Pancreas (tissue), 10 donors: ENCODE measurements around the gene HDC. TPM values are rescaled to one million over a fixed set of nuclear protein-coding genes. Genes with fewer than 3 reads are reported as not detected.

Experiments used
- ATAC-seq, 4 donors: fragments of 200-7000 bp; cut with Tn5 transposase; one replicate each; pipeline versions ENCODE4 v1.8.0 to v1.9.1; 2020; ENCODE audit warnings: mild to moderate bottlenecking in 4 of 4, moderate library complexity in 4 of 4
- DNase-seq, 6 donors: peaks; one replicate each; pipeline ENCODE4 v3.0.0-alpha.2; 2020
- FAIRE-seq: peaks from 2 replicates; lab custom pipeline; 2012; peaks lifted over from hg19 to GRCh38; lab: Jason Lieb, UNC
- H3K27ac ChIP-seq, 4 donors: fragments of 200-600 bp; sonication (generic); 1 replicate in 3 of 4; 2 replicates in 1 of 4; pipeline versions ENCODE4 v1.5.0 to v1.8.0; 2020
- H3K27me3 ChIP-seq, 4 donors: fragments of 200-600 bp; one replicate each; pipeline ENCODE4 v1.8.0; 2021
- H3K36me3 ChIP-seq, 3 donors: fragments of 200-600 bp; sonication (generic) in 1 of 3; one replicate each; pipeline versions ENCODE4 v1.5.0 to v1.8.0; 2020 to 2021
- H3K4me1 ChIP-seq, 3 donors: fragments of 200-600 bp; one replicate each; pipeline ENCODE4 v1.8.0; 2021
- H3K4me3 ChIP-seq, 4 donors: fragments of 200-600 bp; sonication (generic) in 2 of 4; one replicate each; pipeline versions ENCODE4 v1.5.0 to v1.8.0; 2020 to 2021
- H3K9me3 ChIP-seq, 4 donors: fragments of 200-600 bp; one replicate each; pipeline ENCODE4 v1.8.0; 2021
- WGBS, 2 donors: extraction: QIAGEN DNeasy Blood & Tissue Kit; methylation state at CpG; one replicate each; pipeline ENCODE4 v1.1.7; 2013; 5-methylcytosine and 5-hydroxymethylcytosine counted together
- intact Hi-C, 3 donors: fragments of 100-400 bp; cut with DNase I; formaldehyde crosslinking; loops; one replicate each; pipeline versions ENCODE4 v1.11.1 to v1.14.2; 2022
- polyA plus RNA-seq, 2 donors: library from polyadenylated mRNA; stranded (reverse); fragments of 200-250 nt; gene quantifications; one replicate each; pipeline ENCODE4 v1.2.3, GENCODE V29; 2013
- total RNA-seq, 6 donors: library from RNA; stranded (reverse); fragmentation: NEBNext Ultra II Directional in 4 of 6; extraction: Animal tissue kit (Norgen Biotek cat#: 25700) in 4 of 6; gene quantifications; one replicate each; pipeline versions ENCODE4 v1.2.1 to v1.2.4, GENCODE V29; 2021 to 2023
- TF ChIP-seq, protein P1 (sequence below), 4 donors: fragments of 200-600 bp; sonication (generic) in 3 of 4; IDR thresholded peaks; one replicate each; pipeline versions ENCODE4 v1.5.0 to v1.8.0; 2021; ENCODE audit warnings: antibody characterized with exemption in 4 of 4
- donor health status: healthy with polysubstance abuse.
- donor health status: DM: no; HTN: no; CAD: no; lungs with moderate emphysema.
- donor health status: DM: no; HTN: no; CAD: no.
- donor health status: control.
- donor health status: control.
- donor health status: Bipolar disorder and iron deficiency.
- donor health status: DM: yes; HTN: yes; CAD: no.
- donor health status: DM: no; HTN: no; CAD: no.
- donor health status: DM: no; HTN: no; CAD: no.
- donor health status: DM: yes; HTN: yes; CAD: no.

Gene HDC
- total and polyA plus RNA-seq, 8 donors: 0.13 to 1.7 (median 0.31) TPM; not detected in 2

DNA sequence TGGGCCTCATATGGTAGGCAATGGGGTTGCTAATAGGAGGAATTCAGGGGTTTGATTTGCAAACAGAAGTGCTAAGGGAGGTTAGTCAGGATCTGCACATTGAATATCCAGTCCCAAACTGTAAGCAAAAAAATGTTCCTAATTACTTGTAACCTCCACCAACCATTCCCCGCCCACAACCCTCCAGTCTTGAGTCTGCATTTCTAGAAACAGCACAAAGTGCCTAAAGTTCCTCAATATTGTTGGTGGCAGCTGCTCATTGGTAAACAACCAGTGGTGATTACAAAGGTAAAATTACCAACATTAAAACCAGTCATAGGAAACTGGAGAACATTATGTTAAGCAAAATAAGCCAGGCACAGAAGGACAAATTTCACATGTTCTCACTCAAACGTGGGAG lies 18.9 kb downstream of the HDC start:
- FAIRE-seq: no peak
- WGBS, 2 donors: 75 to 80% methylated on average over 2 of the region's 2 CpGs

GRCh38 chr15:50244959-50245624 lies 20.4 kb downstream of the HDC start:
- TF ChIP-seq, protein P1, sequence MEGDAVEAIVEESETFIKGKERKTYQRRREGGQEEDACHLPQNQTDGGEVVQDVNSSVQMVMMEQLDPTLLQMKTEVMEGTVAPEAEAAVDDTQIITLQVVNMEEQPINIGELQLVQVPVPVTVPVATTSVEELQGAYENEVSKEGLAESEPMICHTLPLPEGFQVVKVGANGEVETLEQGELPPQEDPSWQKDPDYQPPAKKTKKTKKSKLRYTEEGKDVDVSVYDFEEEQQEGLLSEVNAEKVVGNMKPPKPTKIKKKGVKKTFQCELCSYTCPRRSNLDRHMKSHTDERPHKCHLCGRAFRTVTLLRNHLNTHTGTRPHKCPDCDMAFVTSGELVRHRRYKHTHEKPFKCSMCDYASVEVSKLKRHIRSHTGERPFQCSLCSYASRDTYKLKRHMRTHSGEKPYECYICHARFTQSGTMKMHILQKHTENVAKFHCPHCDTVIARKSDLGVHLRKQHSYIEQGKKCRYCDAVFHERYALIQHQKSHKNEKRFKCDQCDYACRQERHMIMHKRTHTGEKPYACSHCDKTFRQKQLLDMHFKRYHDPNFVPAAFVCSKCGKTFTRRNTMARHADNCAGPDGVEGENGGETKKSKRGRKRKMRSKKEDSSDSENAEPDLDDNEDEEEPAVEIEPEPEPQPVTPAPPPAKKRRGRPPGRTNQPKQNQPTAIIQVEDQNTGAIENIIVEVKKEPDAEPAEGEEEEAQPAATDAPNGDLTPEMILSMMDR (IDR thresholded peaks at IDR 0.05): no peak
- no peak for FAIRE-seq
- H3K36me3 ChIP-seq: no peaks in the 10 kb centered on the region
- ATAC-seq: no peak
- no peaks in the 10 kb centered on the region for H3K4me1 ChIP-seq
- H3K27me3 ChIP-seq: no peaks in the 10 kb centered on the region
- no peak overlapping the region for H3K27ac ChIP-seq
- intact Hi-C loops: no loop called here
- DNase-seq: no peak
- no peak overlapping the region for H3K4me3 ChIP-seq
- 59 to 64% methylated on average over 2 of the region's 2 CpGs for WGBS, 2 donors
- no peaks in the 10 kb centered on the region for H3K9me3 ChIP-seq

More for the DNA sequence above, 18.9 kb downstream of the HDC start:
- ATAC-seq (no peak), DNase-seq (no peak)
- H3K36me3 ChIP-seq: no peaks in the 10 kb centered on the region
- no peaks in the 10 kb centered on the region for H3K27me3 ChIP-seq
- no peak overlapping the region for H3K27ac ChIP-seq
- intact Hi-C loops: no loop called here
- H3K4me3 ChIP-seq: no peak overlapping the region
- TF ChIP-seq, protein P1 (IDR thresholded peaks at IDR 0.05): no peak
- no peaks in the 10 kb centered on the region for H3K9me3 ChIP-seq
- H3K4me1 ChIP-seq: no peaks in the 10 kb centered on the region

GRCh38 chr15:50244153-50244552 lies 21.4 kb downstream of the HDC start:
- no peak for ATAC-seq
- H3K27me3 ChIP-seq: no peaks in the 10 kb centered on the region
- intact Hi-C loops: no loop called here
- 98 to 100% methylated on average over 1 of the region's 1 CpG for WGBS, 2 donors
- no peaks in the 10 kb centered on the region for H3K9me3 ChIP-seq
- no peak for FAIRE-seq
- H3K27ac ChIP-seq: no peak overlapping the region
- H3K4me3 ChIP-seq: no peak overlapping the region
- no peak for DNase-seq
- no peaks in the 10 kb centered on the region for H3K4me1 ChIP-seq
- H3K36me3 ChIP-seq: no peaks in the 10 kb centered on the region
- TF ChIP-seq, protein P1 (IDR thresholded peaks at IDR 0.05): no peak

- no peak for DNase-seq
- no peaks in the 10 kb centered on the region for H3K36me3 ChIP-seq
- no peak for FAIRE-seq
- TF ChIP-seq, protein P1 (IDR thresholded peaks at IDR 0.05): no peak
- intact Hi-C loops: no loop called here
- no peaks in the 10 kb centered on the region for H3K4me1 ChIP-seq
- no peaks in the 10 kb centered on the region for H3K27me3 ChIP-seq
- no peaks in the 10 kb centered on the region for H3K9me3 ChIP-seq
- H3K4me3 ChIP-seq: no peak overlapping the region
- WGBS, 2 donors: 63 to 65% methylated on average over 5 of the region's 5 CpGs
- no peak for ATAC-seq
- H3K27ac ChIP-seq: no peak overlapping the region
These were observed 23.7 kb downstream of the HDC start for GRCh38 chr15:50241684-50242450.

GRCh38 chr15:50238255-50238654 lies 27.3 kb downstream of the HDC start:
- FAIRE-seq (no peak), ATAC-seq (no peak), DNase-seq (no peak)
- Histone ChIP-seq H3K9me3 (no peaks in the 10 kb centered on the region), H3K27me3 (no peaks in the 10 kb centered on the region), H3K4me3 (no peak overlapping the region), H3K36me3 (no peaks in the 10 kb centered on the region), H3K27ac (no peak overlapping the region), H3K4me1 (no peaks in the 10 kb centered on the region)
- TF ChIP-seq, protein P1 (IDR thresholded peaks at IDR 0.05): no peak
- WGBS, 2 donors: 70 to 94% methylated on average over 2 of the region's 2 CpGs
- intact Hi-C loops: no loop called here
